ENCODE data around the gene ATAD3C. TPM values are rescaled to one million over a fixed set of nuclear protein-coding genes. Genes with fewer than 3 reads are reported as not detected.
A peak's percentile ranks its signal among the peaks of the same experiment; 100 is the strongest.
"Not testable (repeated sequence)": the region's sequence is repeated elsewhere in the genome, so short reads cannot be mapped to it uniquely, and the experiment has no call there.

Gene ATAD3C
- total RNA-seq, 1 donor from 2014 or later, result 1.8 TPM

GRCh38 chr1:1415751-1416150 lies 33.7 kb upstream of the ATAD3C start:
- no peaks in the 10 kb centered on the region for H3K4me1 ChIP-seq (ENCODE audit: insufficient read depth, low read length)
- H3K27me3 ChIP-seq (ENCODE audit: insufficient read depth, low read length), result no peaks in the 10 kb centered on the region
- FAIRE-seq (no peak), DNase-seq (ENCODE audit: low read depth) (no peak)
- H3K27ac ChIP-seq (ENCODE audit: low read depth, low read length), result no peak overlapping the region
- H3K9ac ChIP-seq (ENCODE audit: low read length), result no peak overlapping the region
- no peak for TF ChIP-seq EZH2 (IDR thresholded peaks at IDR 0.05; ENCODE audit: insufficient read depth, low read length)
- TF ChIP-seq, protein P1, sequence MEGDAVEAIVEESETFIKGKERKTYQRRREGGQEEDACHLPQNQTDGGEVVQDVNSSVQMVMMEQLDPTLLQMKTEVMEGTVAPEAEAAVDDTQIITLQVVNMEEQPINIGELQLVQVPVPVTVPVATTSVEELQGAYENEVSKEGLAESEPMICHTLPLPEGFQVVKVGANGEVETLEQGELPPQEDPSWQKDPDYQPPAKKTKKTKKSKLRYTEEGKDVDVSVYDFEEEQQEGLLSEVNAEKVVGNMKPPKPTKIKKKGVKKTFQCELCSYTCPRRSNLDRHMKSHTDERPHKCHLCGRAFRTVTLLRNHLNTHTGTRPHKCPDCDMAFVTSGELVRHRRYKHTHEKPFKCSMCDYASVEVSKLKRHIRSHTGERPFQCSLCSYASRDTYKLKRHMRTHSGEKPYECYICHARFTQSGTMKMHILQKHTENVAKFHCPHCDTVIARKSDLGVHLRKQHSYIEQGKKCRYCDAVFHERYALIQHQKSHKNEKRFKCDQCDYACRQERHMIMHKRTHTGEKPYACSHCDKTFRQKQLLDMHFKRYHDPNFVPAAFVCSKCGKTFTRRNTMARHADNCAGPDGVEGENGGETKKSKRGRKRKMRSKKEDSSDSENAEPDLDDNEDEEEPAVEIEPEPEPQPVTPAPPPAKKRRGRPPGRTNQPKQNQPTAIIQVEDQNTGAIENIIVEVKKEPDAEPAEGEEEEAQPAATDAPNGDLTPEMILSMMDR (IDR thresholded peaks at IDR 0.05; ENCODE audit: insufficient read depth, low read depth, low read length), result no peak
- H4K20me1 ChIP-seq (ENCODE audit: insufficient read depth, low read length), result no peaks in the 10 kb centered on the region
- H3K27ac Mint-ChIP-seq (ENCODE audit: unreplicated experiment), result no peak overlapping the region
- H3K4me3 Mint-ChIP-seq (ENCODE audit: unreplicated experiment), result no peak overlapping the region
- H3K4me2 ChIP-seq (ENCODE audit: low read length), result peak overlapping the region; percentile 18
- H3K27me3 Mint-ChIP-seq (ENCODE audit: low read depth, unreplicated experiment), result no peaks in the 10 kb centered on the region
- H3K36me3 Mint-ChIP-seq (ENCODE audit: low read depth, unreplicated experiment), result peaks cover 6% of the 10 kb centered on the region
- H3K36me3 ChIP-seq (ENCODE audit: insufficient read depth, low read length), result no peaks in the 10 kb centered on the region
- no peaks in the 10 kb centered on the region for H3K9me3 Mint-ChIP-seq (ENCODE audit: unreplicated experiment)
- no peak overlapping the region for H3K4me3 ChIP-seq (ENCODE audit: insufficient read depth, low read depth, low read length)
- peaks cover 2% of the 10 kb centered on the region for H3K4me1 Mint-ChIP-seq (ENCODE audit: low read depth, unreplicated experiment)
- H3K79me2 ChIP-seq (ENCODE audit: insufficient read depth, low read length), result no peaks in the 10 kb centered on the region
- no peaks in the 10 kb centered on the region for H3K9me3 ChIP-seq (ENCODE audit: insufficient read depth, low read depth, low read length)
- H2AFZ ChIP-seq (ENCODE audit: low read depth, low read length), result no peak overlapping the region

DNA sequence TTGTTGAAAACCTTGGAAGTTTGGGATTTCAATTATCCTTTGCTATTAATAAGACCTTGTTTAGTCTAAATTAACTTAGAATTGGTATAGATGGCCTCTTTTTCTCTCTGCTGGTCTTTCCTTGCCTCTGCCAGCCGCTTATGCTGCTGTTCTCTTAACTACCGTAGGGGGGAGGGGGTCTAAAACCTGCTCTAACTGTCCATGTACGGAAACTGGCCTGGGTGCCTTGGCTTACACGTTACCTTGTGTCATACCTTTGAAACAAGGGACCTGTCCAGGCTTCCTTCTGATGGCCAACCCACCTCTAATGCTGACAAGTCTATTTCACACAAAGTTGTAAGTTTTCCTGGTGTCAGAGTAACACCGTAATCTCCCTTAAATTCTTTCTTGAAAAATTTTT lies 32.1 kb upstream of the ATAD3C start:
- H3K4me1 ChIP-seq (ENCODE audit: insufficient read depth, low read length); H3K36me3 Mint-ChIP-seq (ENCODE audit: low read depth, unreplicated experiment); FAIRE-seq; H3K4me1 Mint-ChIP-seq (ENCODE audit: low read depth, unreplicated experiment); H2AFZ ChIP-seq (ENCODE audit: low read depth, low read length); H3K9ac ChIP-seq (ENCODE audit: low read length); H3K4me3 ChIP-seq (ENCODE audit: insufficient read depth, low read depth, low read length); H4K20me1 ChIP-seq (ENCODE audit: insufficient read depth, low read length); H3K27me3 ChIP-seq (ENCODE audit: insufficient read depth, low read length); H3K4me2 ChIP-seq (ENCODE audit: low read length); DNase-seq (ENCODE audit: low read depth); H3K27ac Mint-ChIP-seq (ENCODE audit: unreplicated experiment); H3K36me3 ChIP-seq (ENCODE audit: insufficient read depth, low read length); H3K27ac ChIP-seq (ENCODE audit: low read depth, low read length); H3K79me2 ChIP-seq (ENCODE audit: insufficient read depth, low read length); H3K9me3 Mint-ChIP-seq (ENCODE audit: unreplicated experiment); H3K9me3 ChIP-seq (ENCODE audit: insufficient read depth, low read depth, low read length); H3K27me3 Mint-ChIP-seq (ENCODE audit: low read depth, unreplicated experiment); H3K4me3 Mint-ChIP-seq (ENCODE audit: unreplicated experiment): not testable (repeated sequence)

- not testable (repeated sequence) for H3K79me2 ChIP-seq (ENCODE audit: insufficient read depth, low read length); H3K27ac ChIP-seq (ENCODE audit: low read depth, low read length); FAIRE-seq; H3K4me3 ChIP-seq (ENCODE audit: insufficient read depth, low read depth, low read length); H3K4me1 ChIP-seq (ENCODE audit: insufficient read depth, low read length); H3K9ac ChIP-seq (ENCODE audit: low read length); H3K9me3 ChIP-seq (ENCODE audit: insufficient read depth, low read depth, low read length); H3K27ac Mint-ChIP-seq (ENCODE audit: unreplicated experiment); H2AFZ ChIP-seq (ENCODE audit: low read depth, low read length); H3K4me3 Mint-ChIP-seq (ENCODE audit: unreplicated experiment); H3K9me3 Mint-ChIP-seq (ENCODE audit: unreplicated experiment); H4K20me1 ChIP-seq (ENCODE audit: insufficient read depth, low read length); H3K4me2 ChIP-seq (ENCODE audit: low read length); H3K36me3 Mint-ChIP-seq (ENCODE audit: low read depth, unreplicated experiment); H3K27me3 ChIP-seq (ENCODE audit: insufficient read depth, low read length); DNase-seq (ENCODE audit: low read depth); H3K36me3 ChIP-seq (ENCODE audit: insufficient read depth, low read length); H3K27me3 Mint-ChIP-seq (ENCODE audit: low read depth, unreplicated experiment)
- H3K4me1 Mint-ChIP-seq (ENCODE audit: low read depth, unreplicated experiment), result peaks cover 10% of the 10 kb centered on the region
These were observed 31.5 kb upstream of the ATAD3C start for GRCh38 chr1:1417825-1418463.
